Upper lobe of left lung (tissue), 6 donors: ENCODE results near the gene CLMP. TPM values are rescaled to one million over a fixed set of nuclear protein-coding genes. Genes with fewer than 3 reads are reported as not detected.

ENCODE experiments used
- ATAC-seq, 2 donors: fragments of 200-7000 bp; cut with Tn5 transposase; one replicate each; pipeline ENCODE4 v1.9.1; 2022; ENCODE audit warnings: mild to moderate bottlenecking in 2 of 2, moderate library complexity in 2 of 2; ENCODE audit not compliant: low FRiP score in 2 of 2
- DNase-seq, 2 donors: peaks; one replicate each; pipeline ENCODE4 v3.0.0-alpha.2; 2019 to 2020
- H3K27ac ChIP-seq, 4 donors: fragments of 200-600 bp; sonication (generic); one replicate each; pipeline ENCODE4 v1.5.1; 2016 to 2019
- H3K27me3 ChIP-seq, 4 donors: fragments of 200-600 bp; sonication (generic); one replicate each; pipeline ENCODE4 v1.5.1; 2017 to 2019
- H3K36me3 ChIP-seq, 4 donors: fragments of 200-600 bp; sonication (generic); one replicate each; pipeline ENCODE4 v1.5.1; 2016 to 2019
- H3K4me1 ChIP-seq, 4 donors: fragments of 200-600 bp; sonication (generic); one replicate each; pipeline ENCODE4 v1.5.1; 2018 to 2019
- H3K4me3 ChIP-seq, 4 donors: fragments of 200-600 bp; sonication (generic); one replicate each; pipeline ENCODE4 v1.5.1; 2017 to 2019; ENCODE audit warnings: mild to moderate bottlenecking in 2 of 4, moderate library complexity in 1 of 4
- H3K9me3 ChIP-seq, 4 donors: fragments of 200-600 bp; sonication (generic); one replicate each; pipeline ENCODE4 v1.5.1; 2018 to 2019
- CTCF ChIP-seq, 6 experiments: fragments of 450-650 bp in 4 of 6; fragments of 200-600 bp in 2 of 6; sonication (generic) in 2 of 6; IDR thresholded peaks; one replicate each; pipeline ENCODE4 v1.5.1; 2016 to 2019; ENCODE audit warnings: antibody characterized with exemption in 6 of 6
- EP300 ChIP-seq, 4 donors: sonication (generic); formaldehyde crosslinking; IDR thresholded peaks; one replicate each; pipeline ENCODE4 v1.5.1; 2017; ENCODE audit warnings: antibody characterized with exemption in 4 of 4, control low read depth in 2 of 4
- POLR2A ChIP-seq, 4 donors: fragments of 450-650 bp; IDR thresholded peaks; one replicate each; pipeline ENCODE4 v1.5.1; 2016 to 2017; ENCODE audit warnings: antibody characterized with exemption in 4 of 4, mild to moderate bottlenecking in 2 of 4
- POLR2AphosphoS5 ChIP-seq, 2 donors: sonication (generic); formaldehyde crosslinking; IDR thresholded peaks; one replicate each; pipeline ENCODE4 v1.5.1; 2017; ENCODE audit warnings: antibody characterized with exemption in 2 of 2
- WGBS, 2 donors: methylation state at CpG; one replicate each; pipeline ENCODE4 v1.1.5; 2017 to 2018; 5-methylcytosine and 5-hydroxymethylcytosine counted together
- total RNA-seq, 6 donors: library from RNA; depleted of rRNA in 4 of 6; stranded (reverse); fragments of >200 nt in 4 of 6; gene quantifications; one replicate each; pipeline versions ENCODE4 v1.1.0 to v1.2.1, GENCODE V29; 2016 to 2021
- donor health status: DM: no; HTN: no; CAD: no; lungs with moderate emphysema.
- donor health status: DM: no; HTN: yes; CAD: no; lungs with severe emphysema.

CLMP gene
- total RNA-seq, 6 donors from 2014 or later: 6.0 to 23.4 (median 15.3) TPM

- Histone ChIP-seq H3K36me3 (no peaks in the 10 kb centered on the region), H3K9me3 (no peaks in the 10 kb centered on the region), H3K4me1 (peaks cover 5 to 16% (median 11%) of the 10 kb centered on the region in 4 donors), H3K27ac (no peak overlapping the region), H3K27me3 (no peaks in the 10 kb centered on the region), H3K4me3 (no peak overlapping the region)
- DNase-seq (no peak), ATAC-seq (no peak)
- 94% methylated on average over 3 of the region's 3 CpGs for WGBS, 2 donors
- no peak for TF ChIP-seq CTCF (IDR thresholded peaks at IDR 0.05)
- TF ChIP-seq POLR2A (IDR thresholded peaks at IDR 0.05): no peak
- TF ChIP-seq EP300 (IDR thresholded peaks at IDR 0.05): no peak
- TF ChIP-seq POLR2AphosphoS5 (IDR thresholded peaks at IDR 0.05): no peak
These were observed 90.4 kb downstream of the CLMP start for GRCh38 chr11:123104697-123105096.

- Histone ChIP-seq H3K4me3 (no peak overlapping the region), H3K27me3 (no peaks in the 10 kb centered on the region), H3K36me3 (no peaks in the 10 kb centered on the region), H3K27ac (peak overlapping the region in 1 of 4 donors; percentile 2), H3K4me1 (peaks cover 5 to 16% (median 11%) of the 10 kb centered on the region in 4 donors), H3K9me3 (no peaks in the 10 kb centered on the region)
- ATAC-seq (peak in 1 of 2 donors; percentile 74), DNase-seq (peak in 1 of 2 donors; percentile 34)
- TF ChIP-seq EP300 (IDR thresholded peaks at IDR 0.05) (no peak), CTCF (IDR thresholded peaks at IDR 0.05) (peak; percentile 34 to 68 (median 56)), POLR2A (IDR thresholded peaks at IDR 0.05) (no peak), POLR2AphosphoS5 (IDR thresholded peaks at IDR 0.05) (no peak)
- 59 to 62% methylated on average over 8 of the region's 8 CpGs for WGBS, 2 donors
These were observed 91.6 kb downstream of the CLMP start for GRCh38 chr11:123103326-123103980.

GRCh38 chr11:123100379-123101085, 94.5 kb downstream of the CLMP start:
- H3K27ac ChIP-seq: peak overlapping the region in 1 of 4 donors; percentile 18
- DNase-seq (no peak), ATAC-seq (no peak)
- TF ChIP-seq EP300 (IDR thresholded peaks at IDR 0.05) (no peak), POLR2AphosphoS5 (IDR thresholded peaks at IDR 0.05) (no peak), CTCF (IDR thresholded peaks at IDR 0.05) (no peak), POLR2A (IDR thresholded peaks at IDR 0.05) (no peak)
- 56 to 61% methylated on average over 7 of the region's 7 CpGs for WGBS, 2 donors
- no peaks in the 10 kb centered on the region for H3K9me3 ChIP-seq
- no peak overlapping the region for H3K4me3 ChIP-seq
- H3K4me1 ChIP-seq: peaks cover 5 to 16% (median 11%) of the 10 kb centered on the region in 4 donors
- no peaks in the 10 kb centered on the region for H3K27me3 ChIP-seq
- no peaks in the 10 kb centered on the region for H3K36me3 ChIP-seq

GRCh38 chr11:123098990-123099389, 96.1 kb downstream of the CLMP start:
- Histone ChIP-seq H3K9me3 (no peaks in the 10 kb centered on the region), H3K36me3 (no peaks in the 10 kb centered on the region), H3K27me3 (no peaks in the 10 kb centered on the region), H3K4me1 (peaks cover 5 to 16% (median 11%) of the 10 kb centered on the region in 4 donors), H3K4me3 (no peak overlapping the region), H3K27ac (no peak overlapping the region)
- DNase-seq: no peak
- ATAC-seq: no peak
- TF ChIP-seq POLR2AphosphoS5 (IDR thresholded peaks at IDR 0.05) (no peak), POLR2A (IDR thresholded peaks at IDR 0.05) (no peak), EP300 (IDR thresholded peaks at IDR 0.05) (no peak), CTCF (IDR thresholded peaks at IDR 0.05) (no peak)
- WGBS, 2 donors: 94 to 100% methylated on average over 2 to 3 of the region's 3 CpGs
